GM21515 (cell line): ENCODE results near the gene LIPN.

Experiments
- ATAC-seq: cut with Tn5 transposase; IDR thresholded peaks from one replicate; pipeline ENCODE4 v1.9.1; 2021; ENCODE audit not compliant: unreplicated experiment

LIPN gene

DNA sequence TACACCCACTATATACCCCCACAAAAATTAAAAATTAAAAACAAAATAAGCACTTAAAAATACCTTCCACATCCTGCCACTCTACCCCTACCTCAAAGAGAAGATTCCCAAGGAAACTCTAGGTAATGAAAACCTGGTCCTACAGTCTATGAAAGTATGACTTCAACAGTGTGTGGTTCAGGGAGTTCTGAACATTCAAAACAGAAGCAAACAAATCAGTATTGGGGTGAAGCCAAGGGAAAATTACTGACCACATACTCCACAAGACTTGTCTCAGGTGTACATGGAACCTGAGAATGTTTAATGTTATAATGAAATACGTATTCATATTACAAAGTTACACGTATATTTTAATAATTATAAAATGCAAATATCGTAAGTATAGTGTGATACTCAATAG lies 22.4 kb downstream of the LIPN start:
- no peak for ATAC-seq

DNA sequence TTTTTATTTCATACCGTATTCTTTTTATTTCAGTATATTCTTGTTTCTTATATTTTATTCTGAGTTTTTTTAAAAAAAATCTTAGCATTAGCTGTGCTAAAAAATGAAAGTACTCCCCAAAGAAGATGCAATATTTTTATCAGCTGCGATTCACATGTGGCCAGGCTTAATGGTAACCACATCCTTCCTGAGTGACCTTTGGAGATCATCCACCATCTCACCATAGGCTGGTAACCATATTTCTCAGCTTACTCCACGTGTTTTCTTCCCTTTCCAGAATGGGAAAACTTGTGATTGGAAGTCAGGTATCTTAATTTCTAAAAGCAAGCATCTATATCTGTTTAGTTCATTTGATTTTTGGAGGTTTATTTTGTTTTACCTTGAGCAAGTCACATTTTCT lies 23.9 kb downstream of the LIPN start:
- no peak for ATAC-seq

DNA sequence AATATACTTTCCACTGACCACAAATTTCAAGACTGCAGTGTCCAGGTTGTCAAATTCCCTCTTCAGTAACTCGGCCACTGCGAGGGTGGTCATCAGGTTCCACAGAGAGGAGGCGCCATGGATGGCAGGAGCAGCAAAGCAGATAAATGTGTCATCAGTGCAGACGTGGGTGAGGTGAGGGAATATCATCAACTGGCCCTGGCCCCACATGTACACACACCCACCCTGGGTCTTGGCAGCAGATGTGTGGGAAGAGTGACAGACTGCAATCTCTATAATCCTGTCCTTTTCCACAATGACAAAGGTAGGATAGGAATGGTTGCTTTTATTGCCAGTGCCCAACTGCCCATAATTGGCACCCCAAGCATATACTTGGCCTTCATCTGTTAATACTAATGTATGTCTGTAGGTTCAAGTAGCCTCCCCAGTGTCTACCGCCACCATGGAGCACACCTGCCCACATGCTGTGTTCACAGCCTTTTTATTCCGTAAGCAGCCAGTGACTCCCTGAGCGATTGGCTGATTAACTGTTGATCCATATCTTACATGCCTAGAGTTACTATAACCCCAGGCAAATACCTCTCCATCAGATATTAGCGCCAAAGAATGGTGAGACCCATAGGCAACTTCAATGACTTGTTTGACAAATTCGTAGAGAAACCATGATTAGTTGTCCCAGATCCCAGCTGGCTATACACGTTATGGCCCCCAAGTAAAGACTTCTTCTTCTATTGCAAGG lies 26.4 kb downstream of the LIPN start:
- no peak for ATAC-seq

DNA sequence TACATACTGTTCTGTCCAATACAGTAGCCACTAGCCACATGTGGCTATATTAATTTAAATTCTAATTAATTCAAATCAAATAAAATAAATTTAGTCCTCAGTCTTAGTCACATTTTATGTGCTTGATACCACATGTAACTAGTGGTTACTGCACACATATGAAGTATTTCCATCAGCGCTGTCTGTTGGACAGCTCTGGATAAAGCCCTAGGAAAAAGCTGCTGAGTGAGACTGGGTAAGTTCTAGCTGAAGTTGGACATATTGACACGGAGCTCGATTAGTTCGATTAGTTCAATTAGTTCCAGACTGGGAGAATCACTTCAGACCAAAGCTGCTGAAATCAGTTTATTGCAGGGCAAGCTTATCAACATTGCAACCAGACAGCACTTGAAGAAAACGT lies 27.6 kb downstream of the LIPN start:
- ATAC-seq = no peak

DNA sequence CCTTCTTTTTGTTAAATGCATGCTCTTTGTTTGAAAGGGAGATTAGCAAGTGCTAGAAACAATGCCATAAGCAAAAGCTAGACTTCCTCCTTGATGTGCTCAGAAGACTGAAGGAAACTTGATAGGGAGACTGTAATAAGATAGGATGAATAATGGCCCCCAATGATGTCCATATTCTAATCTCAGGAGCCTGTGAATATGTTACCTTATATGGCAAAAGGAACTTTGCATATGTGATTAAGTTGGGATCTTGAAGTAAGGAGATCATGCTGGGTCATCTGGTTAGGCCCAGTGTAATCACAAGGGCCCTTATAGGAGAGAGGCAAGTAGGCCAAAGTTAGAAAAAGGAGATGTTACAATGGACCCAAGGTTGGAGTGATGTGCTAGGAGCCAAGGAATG lies 29.1 kb downstream of the LIPN start:
- no peak for ATAC-seq

DNA sequence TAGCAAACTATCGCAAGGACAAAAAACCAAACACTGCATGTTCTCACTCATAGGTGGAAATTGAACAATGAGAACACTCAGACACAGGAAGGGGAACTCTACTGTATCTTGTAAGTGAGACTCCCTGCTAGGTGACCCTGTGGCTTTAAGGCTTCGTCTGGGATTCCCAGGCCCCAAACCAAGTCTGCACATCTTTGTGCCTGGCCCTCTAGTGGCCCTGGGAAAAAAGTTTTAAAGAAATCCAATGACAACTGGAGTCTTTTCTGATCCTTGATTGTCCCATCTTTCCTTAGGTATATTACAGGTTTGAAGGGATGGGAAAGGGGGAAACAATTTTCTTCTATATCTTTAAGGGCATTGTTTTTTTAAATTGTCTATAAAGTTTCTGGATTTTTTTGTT lies 32.1 kb downstream of the LIPN start:
- no peak for ATAC-seq

DNA sequence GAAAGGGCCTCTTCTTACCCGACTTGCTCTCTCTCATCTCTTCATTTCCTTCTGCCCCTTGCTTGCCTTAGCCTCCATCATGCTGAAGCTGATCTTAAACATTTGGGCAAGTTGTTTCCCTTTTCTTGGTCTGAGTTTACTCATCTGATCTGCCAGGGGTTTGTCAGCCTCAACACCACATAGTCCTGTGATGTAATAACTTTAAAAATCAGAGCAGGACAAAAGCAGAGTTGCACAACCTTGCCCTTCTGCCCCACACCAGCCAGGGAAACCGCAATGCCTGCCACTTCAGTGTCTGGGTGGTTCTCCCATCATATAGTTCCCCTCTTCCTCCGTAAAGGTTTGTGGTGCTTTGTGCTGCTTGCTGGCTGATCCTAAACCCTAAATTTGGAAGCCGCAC lies 32.8 kb downstream of the LIPN start:
- ATAC-seq = no peak

DNA sequence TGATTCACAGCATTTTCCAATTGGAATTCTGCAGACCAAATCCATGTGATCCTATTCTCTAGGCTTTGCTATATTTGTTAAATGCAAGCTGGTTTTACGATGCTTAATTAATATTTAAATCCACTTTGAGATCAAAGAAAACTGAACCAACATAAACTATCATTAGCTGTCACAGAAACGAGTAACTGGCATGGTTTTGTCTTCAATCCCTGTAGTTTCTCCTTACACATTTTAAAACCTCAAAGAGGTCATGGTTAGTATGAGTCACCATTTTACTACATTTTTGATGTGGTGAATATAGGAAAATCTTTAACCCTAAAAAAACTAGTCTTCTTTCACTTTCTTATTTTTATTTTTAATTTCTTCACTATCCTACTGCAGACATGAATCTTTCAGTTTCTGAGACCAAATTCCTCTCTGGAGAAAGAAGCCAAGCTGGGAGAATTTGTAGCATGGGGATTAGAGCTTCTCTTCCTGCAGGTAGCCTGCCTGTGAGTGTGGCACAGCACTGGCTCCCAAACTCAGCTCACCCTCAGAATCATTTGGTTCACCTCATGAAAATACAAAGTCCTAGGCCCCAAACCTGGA lies 34.0 kb downstream of the LIPN start:
- ATAC-seq = no peak

DNA sequence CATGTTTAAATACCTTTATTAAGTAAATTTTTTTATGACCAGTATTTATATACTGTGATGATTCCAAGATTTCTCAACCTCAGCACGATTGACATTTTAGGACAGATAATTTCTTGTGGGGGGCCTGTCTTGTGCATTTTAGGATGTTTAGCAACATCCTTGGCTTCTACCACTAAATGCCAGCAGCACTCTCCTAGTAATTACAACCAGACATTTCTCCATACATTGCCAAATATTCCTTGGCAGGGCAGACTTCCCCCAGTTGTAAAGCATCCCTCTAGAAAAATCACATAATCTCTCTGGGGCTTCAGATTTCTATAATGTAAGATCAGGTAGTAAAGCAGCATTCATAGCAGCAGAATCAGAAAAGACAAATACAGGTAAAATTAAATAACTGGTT lies 34.9 kb downstream of the LIPN start:
- no peak for ATAC-seq

DNA sequence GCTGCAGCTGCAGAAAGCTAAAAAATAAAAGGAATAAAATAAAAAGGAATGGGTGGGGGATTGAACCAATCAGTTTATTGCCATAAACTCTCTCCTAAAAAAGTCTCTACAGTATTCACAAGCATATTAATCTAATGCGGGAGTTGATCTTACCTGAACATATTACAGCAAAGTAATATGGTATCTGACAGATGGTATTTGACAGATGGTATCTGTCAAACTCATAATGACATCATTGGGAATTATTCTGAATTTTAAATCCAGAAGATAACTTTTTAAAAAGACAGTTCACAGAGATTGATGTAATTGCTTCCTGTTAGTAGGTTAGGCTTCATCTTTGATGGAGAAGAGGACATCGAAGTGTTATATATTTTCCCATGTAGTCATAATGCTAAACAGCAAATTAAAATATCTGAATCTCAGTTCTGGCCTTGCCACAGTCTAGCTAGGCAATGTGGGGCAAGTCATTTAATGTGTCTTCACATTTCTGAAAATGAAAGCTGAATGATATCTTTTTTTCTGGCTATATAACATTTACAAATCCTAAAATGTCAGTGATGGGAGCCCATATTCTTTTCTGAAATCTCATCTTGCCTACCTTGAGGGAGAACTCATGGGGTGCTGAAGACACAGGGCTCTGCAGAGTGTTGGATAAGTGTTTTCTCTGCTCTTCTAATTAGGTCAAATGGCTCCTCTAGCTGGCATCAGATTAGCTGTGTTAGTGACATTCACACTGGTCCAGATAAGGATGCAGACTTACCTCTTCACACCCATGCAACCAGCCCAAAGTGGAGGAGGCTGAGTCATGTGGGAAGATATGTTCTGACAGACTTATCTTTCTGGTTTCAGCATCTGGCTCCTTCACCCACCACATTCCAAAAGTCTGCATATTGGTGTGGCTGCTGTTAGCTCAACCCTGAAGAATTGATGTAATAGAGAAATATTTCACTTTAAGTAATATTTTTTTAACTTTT lies 40.6 kb downstream of the LIPN start:
- no peak for ATAC-seq

DNA sequence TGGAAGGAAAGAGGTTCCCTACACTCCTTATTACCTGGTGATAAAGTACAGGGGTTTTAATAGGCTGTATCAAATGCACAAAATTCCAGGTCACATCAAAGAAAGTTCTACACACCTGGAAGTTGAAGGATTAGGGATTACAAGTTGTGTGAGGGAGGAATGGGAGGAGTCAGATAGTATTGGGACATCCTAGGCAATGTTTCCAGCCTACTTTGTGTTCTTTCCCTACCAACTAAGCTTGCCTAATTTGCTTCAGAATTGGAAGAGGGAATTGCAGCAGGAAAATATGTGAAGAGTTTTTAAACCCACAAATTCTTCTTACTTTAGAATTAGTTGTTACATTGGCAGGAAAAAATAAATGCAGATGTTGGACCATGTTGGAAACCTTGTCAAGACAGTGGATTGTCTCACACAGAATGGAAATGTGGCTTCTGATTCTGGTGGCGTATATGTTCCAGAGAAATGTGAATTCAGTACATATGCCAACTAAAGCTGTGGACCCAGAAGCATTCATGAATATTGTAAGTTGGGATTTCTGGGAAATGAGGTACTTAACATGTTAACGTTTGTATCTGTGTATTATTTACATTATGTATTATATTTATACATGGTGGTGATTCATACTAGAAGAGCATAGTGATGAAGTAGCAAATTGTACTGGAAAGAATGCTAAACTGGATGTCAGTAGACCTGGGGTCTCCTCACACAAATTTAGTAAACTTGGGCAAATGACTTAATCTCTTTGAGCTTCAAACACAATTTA lies 42.9 kb downstream of the LIPN start, which contains the start of gene LIPM:
Gene LIPM, plus strand, starts transcription at position 208 of the 763 bp plus-strand sequence. Its CDS starts 167 bp downstream, at position 375.
- ATAC-seq = no peak

DNA sequence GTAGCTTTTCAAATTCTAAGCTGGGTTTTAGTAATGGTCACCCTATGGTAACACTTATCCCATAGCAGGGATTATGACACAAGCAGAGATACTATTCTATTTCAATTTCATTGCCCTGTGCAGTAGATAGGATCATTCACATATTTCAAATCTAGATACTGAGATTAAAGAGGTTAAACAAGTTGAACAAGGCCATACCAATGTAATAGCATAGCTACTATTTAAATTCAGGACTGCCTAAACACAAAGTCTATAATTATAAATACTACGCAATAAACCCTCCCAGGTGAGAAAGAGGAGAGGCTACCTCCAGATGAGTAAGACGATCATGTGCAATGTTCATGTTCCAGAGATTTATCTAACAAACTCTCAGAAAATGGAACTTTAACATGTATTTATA lies 43.8 kb downstream of the LIPN start:
- no peak for ATAC-seq

DNA sequence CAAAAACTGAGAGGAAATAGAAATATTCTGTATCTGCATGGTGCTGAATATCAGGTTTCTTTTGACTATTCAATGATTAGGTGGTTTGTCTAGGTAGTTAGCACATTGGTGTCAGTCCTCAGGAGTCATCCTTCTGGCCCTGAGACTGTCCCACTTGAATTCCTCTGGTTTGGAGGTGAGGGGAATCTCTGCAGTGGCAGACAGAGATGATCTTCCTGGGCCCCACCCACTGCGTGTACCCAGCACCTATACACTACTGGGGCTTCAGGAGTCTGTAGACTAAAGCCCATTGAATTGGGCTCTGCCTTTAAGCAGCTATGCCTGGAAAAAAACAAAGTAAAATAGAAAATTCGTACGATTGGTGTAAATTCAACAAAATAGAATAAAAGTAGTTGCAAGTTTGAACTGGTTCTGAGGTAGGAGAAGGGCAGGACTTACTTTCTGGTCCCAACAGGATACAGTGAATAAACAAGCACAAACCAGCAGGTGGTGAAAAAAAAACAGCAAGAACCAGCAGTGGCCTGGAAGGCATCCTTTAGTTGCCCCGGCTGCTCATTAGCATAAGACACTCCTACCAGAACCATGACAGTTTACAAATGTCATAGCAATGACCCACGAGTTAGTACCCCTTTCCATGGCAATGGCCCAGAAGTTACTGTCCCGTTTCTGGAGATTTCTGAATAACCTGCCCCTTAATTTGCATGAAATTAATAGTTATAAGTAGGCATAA lies 44.4 kb downstream of the LIPN start:
- ATAC-seq = no peak

DNA sequence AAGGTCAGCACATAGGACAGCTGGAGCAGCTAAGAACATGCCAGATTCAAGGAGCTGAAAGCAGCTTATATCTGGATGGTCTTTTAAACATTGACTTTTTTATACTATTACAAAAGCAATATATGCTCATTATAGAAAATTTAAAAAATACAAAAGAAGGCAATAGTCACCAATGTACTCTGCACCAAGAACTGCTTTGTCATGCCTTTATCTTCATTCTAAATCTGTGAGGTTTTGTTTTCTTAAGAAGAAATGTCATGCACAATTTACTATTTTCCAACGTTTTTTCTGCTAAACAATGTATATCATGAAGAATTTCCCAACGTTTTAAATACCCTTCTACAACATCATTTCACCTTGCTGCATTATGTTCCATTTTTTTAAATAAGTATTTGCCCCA lies 45.5 kb downstream of the LIPN start:
- no peak for ATAC-seq

DNA sequence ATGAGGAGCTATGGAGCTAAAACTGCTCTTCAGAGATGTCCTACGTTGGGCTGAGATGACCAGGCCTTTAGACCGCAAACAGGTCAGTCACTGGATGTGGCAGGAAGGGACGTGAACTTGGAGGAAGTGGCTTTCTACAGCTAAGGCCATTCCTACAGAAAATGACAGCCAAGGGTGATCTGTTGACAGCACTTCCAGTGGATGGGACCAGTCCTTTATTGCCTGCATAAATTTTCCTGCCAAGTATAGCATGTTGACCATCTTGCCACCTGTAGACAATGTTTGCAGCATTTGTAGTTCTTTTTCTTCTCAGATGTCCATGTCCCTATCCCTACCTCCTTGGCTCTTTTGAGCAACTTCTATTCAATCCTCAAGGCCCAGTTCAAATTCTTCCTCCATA lies 46.1 kb downstream of the LIPN start:
- no peak for ATAC-seq

DNA sequence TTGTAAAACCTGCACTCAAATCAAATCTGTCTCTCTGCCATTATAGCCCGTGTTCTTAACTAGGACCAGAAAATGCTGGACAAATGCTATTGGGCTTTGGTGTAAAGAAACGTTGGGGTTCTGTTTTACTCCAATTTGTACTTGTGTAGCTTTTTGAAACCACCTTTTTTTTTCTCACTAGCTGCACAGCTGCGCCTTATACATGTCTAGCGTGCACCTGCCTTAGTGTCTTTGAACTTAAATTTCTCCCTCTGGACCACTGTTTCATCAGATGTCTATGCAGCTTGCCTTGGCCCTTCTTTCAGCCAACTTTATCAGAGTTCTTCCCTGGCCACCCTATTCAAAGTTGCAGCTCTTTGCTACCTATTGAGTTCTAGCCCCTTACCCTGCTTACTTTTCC lies 49.8 kb downstream of the LIPN start:
- ATAC-seq = no peak

DNA sequence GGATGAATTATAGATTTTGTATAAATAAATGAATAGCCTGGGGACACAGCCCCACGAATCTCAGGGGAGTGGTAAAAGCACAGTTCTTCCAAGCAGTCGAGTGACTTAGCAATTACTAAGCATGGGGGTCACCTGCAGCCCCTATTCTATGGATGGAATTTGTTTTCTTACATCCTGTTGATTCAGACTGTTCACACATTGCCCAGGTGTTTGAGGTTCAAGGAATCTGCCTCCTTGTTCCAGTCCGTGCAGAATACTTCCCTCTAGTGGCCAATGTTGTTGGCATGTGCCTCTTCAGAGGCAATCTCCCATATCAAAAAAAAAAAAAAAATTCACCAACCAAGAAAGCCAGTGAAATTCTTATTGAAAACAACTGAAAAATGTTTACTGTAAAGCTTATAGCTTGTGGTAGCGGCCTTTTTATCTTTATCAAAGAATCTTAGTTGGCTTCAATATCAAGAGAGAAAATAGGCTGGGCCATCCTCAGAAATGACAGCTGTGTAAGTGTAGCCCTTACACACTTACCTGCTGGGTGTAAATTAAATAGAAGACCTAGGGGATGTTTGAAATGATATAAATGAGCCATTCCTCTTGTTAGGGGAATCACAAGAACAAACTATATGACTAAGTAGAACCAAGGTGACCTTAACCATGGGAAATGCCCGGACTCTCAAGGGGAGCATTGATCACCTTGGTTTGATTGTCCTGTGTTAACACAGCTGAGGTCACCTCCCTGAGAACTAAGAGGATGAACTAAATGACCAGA lies 50.6 kb downstream of the LIPN start:
- ATAC-seq = no peak

DNA sequence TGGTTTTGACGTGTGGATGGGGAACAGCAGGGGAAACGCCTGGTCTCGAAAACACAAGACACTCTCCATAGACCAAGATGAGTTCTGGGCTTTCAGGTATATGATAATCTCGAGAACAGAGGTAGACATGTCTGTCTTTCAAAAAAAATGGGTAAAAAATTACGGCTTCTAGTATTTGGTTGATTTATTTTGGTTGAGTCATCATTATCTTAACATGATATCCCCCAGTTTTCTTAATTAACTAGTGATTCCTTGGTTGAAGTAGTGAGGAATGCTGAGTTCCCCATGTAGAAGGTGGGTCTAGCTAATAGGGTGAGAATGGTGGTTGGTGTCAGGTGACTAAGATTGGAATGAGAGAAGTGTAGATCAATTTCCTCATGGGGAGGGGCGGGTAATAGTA lies 53.4 kb downstream of the LIPN start:
- no peak for ATAC-seq

DNA sequence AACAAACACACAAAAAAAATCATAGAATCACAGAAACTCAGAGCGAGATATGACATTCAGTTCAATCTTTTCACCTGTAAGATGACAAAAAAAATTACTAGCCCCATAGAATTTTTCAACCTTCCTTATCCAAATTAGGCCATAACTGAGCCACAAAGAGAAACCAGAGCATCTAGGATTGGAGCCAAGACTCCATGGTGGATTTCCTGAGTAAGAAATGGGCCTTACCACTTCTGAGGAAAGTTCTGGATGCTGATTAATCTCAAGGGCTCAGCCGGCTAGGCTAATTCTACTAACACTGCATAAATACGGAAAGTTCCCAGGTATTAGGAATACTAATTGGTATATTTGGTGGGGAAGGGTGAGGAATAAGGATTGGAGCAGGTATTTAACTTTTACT lies 59.5 kb downstream of the LIPN start:
- no peak for ATAC-seq
